ENCODE results near the gene RAB44. TPM values are rescaled to one million over a fixed set of nuclear protein-coding genes. Genes with fewer than 3 reads are reported as not detected.

Gene RAB44
- total RNA-seq, 1 experiment from 2014 or later: 0.05 TPM

DNA sequence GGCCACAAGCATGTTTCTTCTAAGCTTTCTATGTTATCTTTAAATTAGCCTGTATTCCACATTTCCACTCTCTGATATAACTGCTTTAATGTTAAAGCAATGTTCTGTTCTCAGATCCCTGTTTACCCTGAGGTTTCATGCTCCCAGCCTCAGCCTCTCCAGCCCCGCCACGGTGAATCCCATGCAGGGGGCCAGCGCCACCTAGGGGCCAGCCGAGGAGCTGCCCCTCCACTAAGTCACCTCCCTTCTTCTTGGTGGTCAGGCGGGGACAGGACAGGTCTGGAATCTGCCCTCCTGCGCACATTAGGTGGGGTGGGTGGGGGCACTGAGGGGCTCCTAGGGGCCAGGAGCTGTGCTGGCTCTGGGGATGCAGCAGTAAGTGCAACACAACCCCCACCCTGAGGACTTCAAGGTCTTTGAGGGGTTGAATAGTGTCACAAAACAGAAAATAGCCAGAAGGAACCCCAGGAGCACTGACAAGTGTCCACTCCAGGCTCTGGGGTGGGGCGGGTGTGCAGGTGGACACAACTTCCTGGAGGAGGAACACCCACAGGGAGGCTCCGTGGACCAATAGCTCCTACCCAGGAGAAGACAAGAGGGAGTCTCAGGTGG is 61.6 kb downstream of the RAB44 start:
- H3K9ac ChIP-seq (ENCODE audit: low read length): no peak overlapping the region

More for the DNA sequence above, 61.6 kb downstream of the RAB44 start:
- Histone ChIP-seq H3K4me1 (ENCODE audit: control insufficient read depth in 1 of 2, insufficient read depth in 2 of 2, low read length in 2 of 2) (peaks cover 4 to 29% of the 10 kb centered on the region in 2 experiments; a peak in 3 of 4 replicates), H3K9me3 (ENCODE audit: control insufficient read depth in 1 of 2, insufficient read depth in 1 of 2, low read depth in 1 of 2, low read length in 2 of 2) (no peaks in the 10 kb centered on the region), H3K9me2 (ENCODE audit: insufficient read depth) (no peaks in the 10 kb centered on the region), H3K79me2 (ENCODE audit: insufficient read depth, low read length) (no peaks in the 10 kb centered on the region), H3K4me2 (ENCODE audit: low read length) (peak overlapping the region; percentile 78), H2AFZ (ENCODE audit: low read depth, low read length, poor library complexity, severe bottlenecking) (peak overlapping the region; percentile 79), H3K27me3 (ENCODE audit: insufficient read depth, low read length) (no peaks in the 10 kb centered on the region), H4K20me1 (ENCODE audit: insufficient read depth) (no peaks in the 10 kb centered on the region), H3K36me3 (ENCODE audit: control insufficient read depth in 1 of 2, insufficient read depth in 2 of 2, low read length in 2 of 2) (no peaks in the 10 kb centered on the region), H3K4me3 (replicated peaks in 1 of 2; ENCODE audit: low read depth in 1 of 2, low read length in 2 of 2) (peak overlapping the region; percentile 23 to 51), H3K27ac (ENCODE audit: low read depth, low read length) (no peak overlapping the region)
- ChIA-PET RAD21 (ENCODE audit: low non-redundant PET in 1 of 2, low total read pairs in 2 of 2, uncharacterized antibody in 2 of 2, unreplicated experiment in 2 of 2) (interaction anchor here in 1 of 2 experiments (0.6 to 1.3 kb wide), 4 partner anchors 36 to 259 kb away, joined by 3 to 7 read pairs (median 4); no protein-coding TSS in a partner anchor), CTCF (interaction anchor here (0.6 to 2.5 kb wide), 19 partner anchors 10 to 457 kb away, joined by 3 to 29 read pairs (median 4); no protein-coding TSS in a partner anchor), POLR2A (interaction anchor here (1.5 kb wide), 1 partner anchor 81 kb away, joined by 3 read pairs; the partner anchor contains the start of gene CDKN1A)
- TF ChIP-seq, protein P1, sequence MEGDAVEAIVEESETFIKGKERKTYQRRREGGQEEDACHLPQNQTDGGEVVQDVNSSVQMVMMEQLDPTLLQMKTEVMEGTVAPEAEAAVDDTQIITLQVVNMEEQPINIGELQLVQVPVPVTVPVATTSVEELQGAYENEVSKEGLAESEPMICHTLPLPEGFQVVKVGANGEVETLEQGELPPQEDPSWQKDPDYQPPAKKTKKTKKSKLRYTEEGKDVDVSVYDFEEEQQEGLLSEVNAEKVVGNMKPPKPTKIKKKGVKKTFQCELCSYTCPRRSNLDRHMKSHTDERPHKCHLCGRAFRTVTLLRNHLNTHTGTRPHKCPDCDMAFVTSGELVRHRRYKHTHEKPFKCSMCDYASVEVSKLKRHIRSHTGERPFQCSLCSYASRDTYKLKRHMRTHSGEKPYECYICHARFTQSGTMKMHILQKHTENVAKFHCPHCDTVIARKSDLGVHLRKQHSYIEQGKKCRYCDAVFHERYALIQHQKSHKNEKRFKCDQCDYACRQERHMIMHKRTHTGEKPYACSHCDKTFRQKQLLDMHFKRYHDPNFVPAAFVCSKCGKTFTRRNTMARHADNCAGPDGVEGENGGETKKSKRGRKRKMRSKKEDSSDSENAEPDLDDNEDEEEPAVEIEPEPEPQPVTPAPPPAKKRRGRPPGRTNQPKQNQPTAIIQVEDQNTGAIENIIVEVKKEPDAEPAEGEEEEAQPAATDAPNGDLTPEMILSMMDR (IDR thresholded peaks at IDR 0.05 in 2 of 3, conservative IDR thresholded peaks at IDR 0.05 in 1 of 3; ENCODE audit: borderline replicate concordance in 1 of 3, insufficient read depth in 1 of 3, low read depth in 2 of 3, low read length in 2 of 3): peak; percentile 87 to 99 (median 98)
- TF ChIP-seq RAD21 (IDR thresholded peaks at IDR 0.05; ENCODE audit: low read depth): peak; percentile 93
- TF ChIP-seq REST (IDR thresholded peaks at IDR 0.05; ENCODE audit: low read depth): no peak
- TF ChIP-seq ZNF274 (IDR thresholded peaks at IDR 0.05; ENCODE audit: low read depth, low read length): no peak
- intact Hi-C loops (cut with micrococcal nuclease): loop anchor here (1.0 to 5.0 kb wide), 3 partner anchors 77 to 144 kb away; no protein-coding TSS in a partner anchor
- no TSS peak for BruUV-seq (replicated peaks)
- DNase-seq (ENCODE audit: low read depth, low spot score) (peak; percentile 37), ATAC-seq (peak; percentile 95)

Data from HCT116 (cell line).